Hindlimb muscle (tissue), 1 donor: ENCODE measurements around the gene ZNF324B. TPM values are rescaled to one million over a fixed set of nuclear protein-coding genes. Genes with fewer than 3 reads are reported as not detected.
"Not testable (repeated sequence)": the region's sequence is repeated elsewhere in the genome, so short reads cannot be mapped to it uniquely, and the experiment has no call there.

Experiments used
- DNase-seq: peaks from one replicate; pipeline ENCODE4 v3.0.0-alpha.2; 2013
- polyA plus RNA-seq: library from polyadenylated mRNA; unstranded; fragments of 120-200 nt; gene quantifications from one replicate; pipeline ENCODE4 v1.2.1, GENCODE V29; 2013; ENCODE audit not compliant: insufficient read length

The ZNF324B gene
- polyA plus RNA-seq, 1 donor, result 4.0 TPM

GRCh38 chr19:58480831-58481230, 29.4 kb downstream of the ZNF324B start:
- no peak for DNase-seq

GRCh38 chr19:58482372-58482771, 30.9 kb downstream of the ZNF324B start:
- DNase-seq, result no peak

- no peak for DNase-seq
Observed at GRCh38 chr19:58483776-58484175, 32.4 kb downstream of the ZNF324B start.

GRCh38 chr19:58484349-58484748, 32.9 kb downstream of the ZNF324B start:
- DNase-seq, result not testable (repeated sequence)

GRCh38 chr19:58491393-58491792, 40.0 kb downstream of the ZNF324B start:
- DNase-seq, result no peak

- no peak for DNase-seq
Observed at GRCh38 chr19:58492265-58492664, 40.8 kb downstream of the ZNF324B start.

GRCh38 chr19:58497634-58498170, 46.3 kb downstream of the ZNF324B start:
- no peak for DNase-seq

GRCh38 chr19:58498316-58499020, 47.0 kb downstream of the ZNF324B start:
- no peak for DNase-seq

- peak; percentile 94 for DNase-seq
Observed at GRCh38 chr19:58499021-58499927, 47.9 kb downstream of the ZNF324B start.

- no peak for DNase-seq
Observed at GRCh38 chr19:58500242-58500641, 48.8 kb downstream of the ZNF324B start.

Other genes with a start within 250 kb of the ZNF324B start
- 17.6 TPM for gene ZNF544, start 222.7 kb upstream of the ZNF324B start, polyA plus RNA-seq
- gene ZNF8, start 172.7 kb upstream of the ZNF324B start, polyA plus RNA-seq, result 5.7 TPM
- gene ERVK3-1, start 146.2 kb upstream of the ZNF324B start, polyA plus RNA-seq, result 33.0 TPM
- 3.2 TPM for gene ZSCAN22, start 124.6 kb upstream of the ZNF324B start, polyA plus RNA-seq
- 2.6 TPM for gene A1BG, start 98.1 kb upstream of the ZNF324B start, polyA plus RNA-seq
- 2.4 TPM for gene ZNF497, start 88.9 kb upstream of the ZNF324B start, polyA plus RNA-seq
- 1.6 TPM for gene ZNF837, start 70.6 kb upstream of the ZNF324B start, polyA plus RNA-seq
- 1,753 TPM for gene RPS5, start 64.4 kb upstream of the ZNF324B start, polyA plus RNA-seq
- gene RNF225, start 56.0 kb upstream of the ZNF324B start, polyA plus RNA-seq, result not detected
- 5.4 TPM for gene ZNF584, start 43.0 kb upstream of the ZNF324B start, polyA plus RNA-seq
- gene ZNF132, start 11.5 kb upstream of the ZNF324B start, polyA plus RNA-seq, result 6.1 TPM
- 6.3 TPM for gene ZNF324, start 15.5 kb downstream of the ZNF324B start, polyA plus RNA-seq
- 8.7 TPM for gene ZNF446, start 24.7 kb downstream of the ZNF324B start, polyA plus RNA-seq
- gene SLC27A5, start 60.4 kb downstream of the ZNF324B start, polyA plus RNA-seq, result 6.1 TPM
- 11.6 TPM for gene ZBTB45, start 68.2 kb downstream of the ZNF324B start, polyA plus RNA-seq
- 357 TPM for gene TRIM28, start 92.4 kb downstream of the ZNF324B start, polyA plus RNA-seq
- 77.9 TPM for gene CHMP2A, start 103.5 kb downstream of the ZNF324B start, polyA plus RNA-seq
- gene UBE2M, start 107.0 kb downstream of the ZNF324B start, polyA plus RNA-seq, result 74.0 TPM
- 19.9 TPM for gene MZF1, start 121.7 kb downstream of the ZNF324B start, polyA plus RNA-seq